ENCODE measurements around the gene SLC26A6. TPM values are rescaled to one million over a fixed set of nuclear protein-coding genes. Genes with fewer than 3 reads are reported as not detected.

Gene SLC26A6
- total and polyA plus RNA-seq, 2 of the 13 experiments (the other 11 are each of a cell fraction or from before 2014, with no cell fraction given), result 40.7 to 184 TPM

GRCh38 chr3:48591436-48591835 lies 43.8 kb downstream of the SLC26A6 start:
- CTCF ChIA-PET (ENCODE audit: low intra/inter-chr PET ratio, low total read pairs), result no interaction called here
- no peak for DNase-seq (ENCODE audit: low spot score)
- H3K4me2 ChIP-seq (ENCODE audit: low read depth, low read length), result no peak overlapping the region
- WGBS (ENCODE audit: low lambda C conversion rate), result 94% methylated on average over 8 of the region's 14 CpGs
- 0 out of 5 replicates have a peak, but pooled peaks cover 0 to 4% of the 10 kb centered on the region in 2 experiments for H3K27me3 ChIP-seq (ENCODE audit: control insufficient read depth in 1 of 2, insufficient read depth in 2 of 2, low read length in 2 of 2)
- in situ Hi-C loops (cut with HindIII; ENCODE audit: extremely low pct_ligation_motif_present, low pct_unique_long_range_greater_than_20kb) (no loop called here), intact Hi-C loops (cut with micrococcal nuclease; ENCODE audit: unreplicated experiment) (no loop called here)
- H3K9me3 ChIP-seq (ENCODE audit: low read length), result no peaks in the 10 kb centered on the region
- H3K4me1 ChIP-seq (ENCODE audit: insufficient read depth, low read length), result peaks cover 32% of the 10 kb centered on the region
- no peak overlapping the region for H3K27ac ChIP-seq (ENCODE audit: extremely low read length, insufficient read depth, low read length)
- TF ChIP-seq ESRRA (CRISPR knock-in tag; IDR thresholded peaks at IDR 0.05; ENCODE audit: low read depth) (no peak), ZNF138 (CRISPR knock-in tag; IDR thresholded peaks at IDR 0.05; ENCODE audit: low read depth) (no peak), DMAP1 (CRISPR knock-in tag; IDR thresholded peaks at IDR 0.05) (no peak), ZNF616 (CRISPR knock-in tag; IDR thresholded peaks at IDR 0.05; ENCODE audit: low read depth) (no peak), ADNP (CRISPR knock-in tag; IDR thresholded peaks at IDR 0.05) (no peak), ZGPAT (CRISPR knock-in tag; IDR thresholded peaks at IDR 0.05) (no peak), NFYB (CRISPR knock-in tag; IDR thresholded peaks at IDR 0.05) (no peak), BORCS8-MEF2B (CRISPR knock-in tag; IDR thresholded peaks at IDR 0.05) (no peak)
- no peaks in the 10 kb centered on the region for H3K79me2 ChIP-seq (ENCODE audit: insufficient read depth, low read length)
- no peak overlapping the region for H2AFZ ChIP-seq (ENCODE audit: low read length)
- H3K36me3 ChIP-seq (replicated peaks in 1 of 2; ENCODE audit: control insufficient read depth in 1 of 2, insufficient read depth in 2 of 2, low read length in 2 of 2), result no peaks in the 10 kb centered on the region; a peak in 1 of 5 replicates
- H4K20me1 ChIP-seq (ENCODE audit: insufficient read depth, low read length), result no peaks in the 10 kb centered on the region
- no peak overlapping the region for H3K4me3 ChIP-seq (replicated peaks in 1 of 3; ENCODE audit: insufficient read depth in 1 of 3, low read depth in 2 of 3, low read length in 3 of 3)
- no peak for FAIRE-seq
- no TSS peak for BruUV-seq (replicated peaks)
- H3K9ac ChIP-seq (ENCODE audit: insufficient read depth, low read depth, low read length), result no peak overlapping the region
- POLR2A ChIA-PET, result no interaction called here
- no peak for ATAC-seq

- H3K9me3 ChIP-seq (ENCODE audit: low read length), result no peaks in the 10 kb centered on the region
- ATAC-seq, result no peak
- no peak for FAIRE-seq
- H3K27me3 ChIP-seq (ENCODE audit: control insufficient read depth in 1 of 2, insufficient read depth in 2 of 2, low read length in 2 of 2), result 0 out of 5 replicates have a peak, but pooled peaks cover 0 to 4% of the 10 kb centered on the region in 2 experiments
- ChIA-PET CTCF (ENCODE audit: low intra/inter-chr PET ratio, low total read pairs) (no interaction called here), POLR2A (no interaction called here)
- H3K4me1 ChIP-seq (ENCODE audit: insufficient read depth, low read length), result peaks cover 10% of the 10 kb centered on the region; the same call in 1 of the 2 replicates
- no peaks in the 10 kb centered on the region; a peak in 1 of 5 replicates for H3K36me3 ChIP-seq (replicated peaks in 1 of 2; ENCODE audit: control insufficient read depth in 1 of 2, insufficient read depth in 2 of 2, low read length in 2 of 2)
- no peak overlapping the region for H3K4me2 ChIP-seq (ENCODE audit: low read depth, low read length)
- WGBS (ENCODE audit: low lambda C conversion rate), result 93% methylated on average over 11 of the region's 15 CpGs
- no peaks in the 10 kb centered on the region for H4K20me1 ChIP-seq (ENCODE audit: insufficient read depth, low read length)
- H3K9ac ChIP-seq (ENCODE audit: insufficient read depth, low read depth, low read length), result no peak overlapping the region
- no peak for DNase-seq (ENCODE audit: low spot score)
- intact Hi-C loops (cut with micrococcal nuclease; ENCODE audit: unreplicated experiment) (no loop called here), in situ Hi-C loops (cut with HindIII; ENCODE audit: extremely low pct_ligation_motif_present, low pct_unique_long_range_greater_than_20kb) (no loop called here)
- H3K79me2 ChIP-seq (ENCODE audit: insufficient read depth, low read length), result no peaks in the 10 kb centered on the region
- no peak overlapping the region for H3K27ac ChIP-seq (ENCODE audit: extremely low read length, insufficient read depth, low read length)
- no TSS peak for BruUV-seq (replicated peaks)
- no peak overlapping the region for H3K4me3 ChIP-seq (replicated peaks in 1 of 3; ENCODE audit: insufficient read depth in 1 of 3, low read depth in 2 of 3, low read length in 3 of 3)
- no peak overlapping the region for H2AFZ ChIP-seq (ENCODE audit: low read length)
- TF ChIP-seq SAFB2 (CRISPR knock-in tag; IDR thresholded peaks at IDR 0.05; ENCODE audit: borderline replicate concordance, low read depth) (no peak), ZNF260 (CRISPR knock-in tag; IDR thresholded peaks at IDR 0.05; ENCODE audit: borderline replicate concordance, low read depth) (no peak), ZNF292 (CRISPR knock-in tag; IDR thresholded peaks at IDR 0.05; ENCODE audit: borderline replicate concordance, low read depth) (no peak), SIN3B (IDR thresholded peaks at IDR 0.05; ENCODE audit: low read length) (no peak), ZFAT (CRISPR knock-in tag; conservative IDR thresholded peaks at IDR 0.05) (no peak), CC2D1A (CRISPR knock-in tag; IDR thresholded peaks at IDR 0.05) (no peak), E2F5 (CRISPR knock-in tag; conservative IDR thresholded peaks at IDR 0.05) (no peak), RXRB (CRISPR knock-in tag; IDR thresholded peaks at IDR 0.05; ENCODE audit: borderline replicate concordance) (no peak), MAX (IDR thresholded peaks at IDR 0.05) (no peak), POLR2AphosphoS2 (IDR thresholded peaks at IDR 0.05; ENCODE audit: low read depth, low read length) (no peak)
These were observed 47.0 kb downstream of the SLC26A6 start for GRCh38 chr3:48588230-48588629.

Data from HepG2 (cell line).